Muscle layer of colon (tissue), 2 donors: ENCODE data around the gene CCDC24.

Experiments
- H3K27ac ChIP-seq: one replicate; pipeline ENCODE4 v1.7.0; 2013; ENCODE audit warnings: low read depth, mild to moderate bottlenecking, low read length, moderate library complexity
- H3K27me3 ChIP-seq, 2 donors: one replicate each; pipeline ENCODE4 v1.7.0; 2013; ENCODE audit warnings: low read length in 2 of 2, mild to moderate bottlenecking in 2 of 2; ENCODE audit not compliant: insufficient read depth in 2 of 2, control insufficient read depth in 1 of 2
- H3K36me3 ChIP-seq: one replicate; pipeline ENCODE4 v1.7.0; 2013; ENCODE audit warnings: mild to moderate bottlenecking, low read length; ENCODE audit not compliant: insufficient read depth
- H3K4me1 ChIP-seq: one replicate; pipeline ENCODE4 v1.7.0; 2013; ENCODE audit warnings: mild to moderate bottlenecking, low read length; ENCODE audit not compliant: insufficient read depth
- H3K4me3 ChIP-seq, 2 donors: one replicate each; pipeline ENCODE4 v1.7.0; 2013; ENCODE audit warnings: low read length in 2 of 2, low read depth in 1 of 2, mild to moderate bottlenecking in 1 of 2, moderate library complexity in 1 of 2
- H3K9ac ChIP-seq: one replicate; pipeline ENCODE4 v1.7.0; 2013; ENCODE audit warnings: low read length
- H3K9me3 ChIP-seq: one replicate; pipeline ENCODE4 v1.7.0; 2013; ENCODE audit warnings: mild to moderate bottlenecking, low read length
- donor health status: abdominal sarcoma.
- donor health status: Adenocarcinoma of cecum.

The CCDC24 gene

DNA sequence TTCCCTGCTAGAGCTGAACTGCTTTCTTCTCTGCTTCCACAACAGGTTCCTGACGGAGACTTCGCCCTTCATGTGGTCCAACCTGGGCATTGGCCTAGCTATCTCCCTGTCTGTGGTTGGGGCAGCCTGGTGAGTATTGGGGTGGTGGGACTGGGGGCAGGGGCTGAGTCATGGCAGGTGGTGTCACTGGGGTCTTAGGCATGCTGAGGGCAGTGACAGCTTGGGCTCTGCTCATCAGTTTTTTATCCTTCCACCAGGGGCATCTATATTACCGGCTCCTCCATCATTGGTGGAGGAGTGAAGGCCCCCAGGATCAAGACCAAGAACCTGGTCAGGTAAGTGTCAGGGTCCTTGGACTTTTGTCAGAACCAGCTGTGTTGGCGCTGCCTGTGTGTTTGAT, 15.4 kb upstream of the CCDC24 start:
- peaks cover 35% of the 10 kb centered on the region for H3K36me3 ChIP-seq
- H3K27ac ChIP-seq, result peak overlapping the region; percentile 36
- H3K4me1 ChIP-seq, result peaks cover 53% of the 10 kb centered on the region
- H3K9ac ChIP-seq, result peak overlapping the region; percentile 65
- no peaks in the 10 kb centered on the region for H3K27me3 ChIP-seq
- H3K9me3 ChIP-seq, result no peaks in the 10 kb centered on the region
- H3K4me3 ChIP-seq, result peak overlapping the region; percentile 84 to 96

DNA sequence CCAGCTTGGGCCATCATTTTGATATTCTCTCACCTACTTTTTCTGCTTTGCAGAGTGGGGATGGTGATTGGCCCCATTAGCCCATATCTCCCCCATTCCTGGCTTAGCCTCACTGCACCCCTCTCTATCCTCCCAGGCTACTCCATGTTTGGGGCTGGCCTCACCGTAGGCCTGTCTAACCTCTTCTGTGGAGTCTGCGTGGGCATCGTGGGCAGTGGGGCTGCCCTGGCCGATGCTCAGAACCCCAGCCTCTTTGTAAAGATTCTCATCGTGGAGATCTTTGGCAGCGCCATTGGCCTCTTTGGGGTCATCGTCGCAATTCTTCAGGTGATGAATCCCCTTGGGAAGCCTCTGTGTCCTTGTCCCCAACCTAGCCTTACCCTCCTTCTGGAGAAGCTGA, 14.5 kb upstream of the CCDC24 start:
- peaks cover 35% of the 10 kb centered on the region for H3K36me3 ChIP-seq
- H3K9ac ChIP-seq, result no peak overlapping the region
- H3K4me1 ChIP-seq, result peaks cover 52% of the 10 kb centered on the region
- no peaks in the 10 kb centered on the region for H3K27me3 ChIP-seq
- H3K4me3 ChIP-seq, result no peak overlapping the region
- no peaks in the 10 kb centered on the region for H3K9me3 ChIP-seq
- H3K27ac ChIP-seq, result no peak overlapping the region

DNA sequence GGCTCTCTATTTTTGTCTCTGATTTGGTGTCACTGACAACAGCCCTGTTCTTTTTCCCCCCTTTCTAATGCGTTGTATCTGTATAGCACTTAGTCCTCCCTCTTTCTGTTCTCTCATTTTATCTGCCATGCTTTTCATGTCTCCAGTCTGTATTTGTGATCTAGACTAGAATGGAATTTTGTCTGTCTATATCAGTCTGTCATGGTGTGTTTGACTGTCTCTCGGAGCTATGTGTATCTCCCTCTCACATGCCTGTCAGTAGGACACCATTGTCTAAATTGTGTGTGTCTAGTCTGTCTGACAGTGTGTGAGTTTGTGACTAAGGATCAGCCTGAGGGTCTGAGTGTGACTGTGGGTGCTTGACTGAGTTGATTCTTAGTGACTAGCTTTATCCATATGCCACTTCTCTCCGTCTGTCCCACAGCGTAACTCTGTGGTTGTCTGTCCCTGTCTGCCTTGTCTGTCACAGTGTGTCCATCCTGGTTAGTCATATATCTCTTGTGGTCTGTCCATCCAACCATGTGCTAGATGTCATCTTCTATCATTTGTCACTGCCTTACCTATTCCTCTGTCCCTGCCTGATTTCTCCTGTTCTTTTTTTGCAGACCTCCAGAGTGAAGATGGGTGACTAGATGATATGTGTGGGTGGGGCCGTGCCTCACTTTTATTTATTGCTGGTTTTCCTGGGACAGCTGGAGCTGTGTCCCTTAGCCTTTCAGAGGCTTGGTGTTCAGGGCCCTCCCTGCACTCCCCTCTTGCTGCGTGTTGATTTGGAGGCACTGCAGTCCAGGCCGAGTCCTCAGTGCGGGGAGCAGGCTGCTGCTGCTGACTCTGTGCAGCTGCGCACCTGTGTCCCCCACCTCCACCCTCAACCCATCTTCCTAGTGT, 13.8 kb upstream of the CCDC24 start:
- Histone ChIP-seq H3K4me3 (peak overlapping the region in 1 of 2 donors; percentile 55), H3K4me1 (peaks cover 52% of the 10 kb centered on the region), H3K27me3 (no peaks in the 10 kb centered on the region), H3K27ac (no peak overlapping the region), H3K36me3 (peaks cover 28% of the 10 kb centered on the region), H3K9me3 (no peaks in the 10 kb centered on the region), H3K9ac (no peak overlapping the region)

DNA sequence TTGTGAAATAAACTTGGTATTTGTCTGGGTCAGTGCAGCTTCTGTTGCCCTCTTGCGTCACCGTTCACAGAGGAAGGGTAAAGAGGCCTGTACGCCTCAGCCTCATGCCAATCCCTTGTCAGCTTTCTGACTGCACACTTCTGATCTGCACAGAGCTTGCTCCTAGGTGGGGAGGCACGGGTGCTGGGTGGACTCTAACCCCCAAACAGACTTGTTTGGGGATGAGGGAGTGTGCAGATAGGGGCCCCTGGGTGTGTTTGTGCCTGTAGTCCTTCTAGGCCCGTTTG, 13.2 kb upstream of the CCDC24 start:
- Histone ChIP-seq H3K4me3 (peak overlapping the region in 1 of 2 donors; percentile 55), H3K27ac (no peak overlapping the region), H3K27me3 (no peaks in the 10 kb centered on the region), H3K36me3 (peaks cover 24% of the 10 kb centered on the region), H3K9ac (no peak overlapping the region), H3K4me1 (peaks cover 52% of the 10 kb centered on the region), H3K9me3 (no peaks in the 10 kb centered on the region)

DNA sequence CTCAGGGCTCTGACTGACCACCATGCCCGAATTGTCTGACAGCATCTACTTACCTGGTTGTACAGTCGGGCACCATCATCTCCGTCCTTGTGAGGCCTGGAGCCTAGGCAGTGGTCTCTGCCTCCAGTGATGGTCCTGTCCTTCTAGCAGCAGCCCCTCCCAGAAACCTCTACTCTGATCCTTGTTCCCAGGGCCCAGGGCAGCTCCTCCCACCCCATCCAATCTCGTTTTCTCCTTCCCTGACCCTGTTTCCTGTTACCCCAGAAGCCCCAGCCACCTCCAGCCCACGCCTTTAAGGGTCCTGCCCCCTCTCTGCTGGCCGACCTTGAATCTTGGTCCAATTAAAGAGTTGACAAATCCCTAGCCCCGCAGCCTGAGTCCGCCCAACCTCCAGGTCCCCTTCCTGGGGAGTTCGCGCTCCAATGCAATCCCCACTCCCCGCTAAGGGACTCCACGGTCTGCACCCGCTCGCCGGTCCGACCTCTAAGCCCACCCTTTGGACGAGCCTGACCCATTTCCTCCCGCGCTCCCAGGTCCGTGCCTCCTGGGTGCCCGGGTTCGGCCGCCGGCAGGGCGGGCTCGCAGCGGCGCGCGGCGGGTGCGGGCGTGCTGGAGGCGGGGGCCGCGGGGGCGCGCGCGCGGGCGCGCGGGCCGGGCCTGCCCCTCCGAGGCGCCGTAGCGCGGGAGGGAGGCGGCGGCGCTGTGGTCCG, 12.7 kb upstream of the CCDC24 start, which contains the start of gene B4GALT2:
B4GALT2 (plus strand) TSS at position 660 of the 710 bp plus-strand sequence. CDS start 1,951 bp downstream, outside the sequence.
- Histone ChIP-seq H3K27me3 (no peaks in the 10 kb centered on the region), H3K9ac (no peak within 1 kb of the TSS), H3K4me1 (peaks cover 52% of the 10 kb centered on the region), H3K27ac (peak within 1 kb of the TSS; percentile 38), H3K4me3 (peak within 1 kb of the TSS; percentile 55 to 56), H3K9me3 (no peaks in the 10 kb centered on the region), H3K36me3 (peaks cover 24% of the 10 kb centered on the region)

DNA sequence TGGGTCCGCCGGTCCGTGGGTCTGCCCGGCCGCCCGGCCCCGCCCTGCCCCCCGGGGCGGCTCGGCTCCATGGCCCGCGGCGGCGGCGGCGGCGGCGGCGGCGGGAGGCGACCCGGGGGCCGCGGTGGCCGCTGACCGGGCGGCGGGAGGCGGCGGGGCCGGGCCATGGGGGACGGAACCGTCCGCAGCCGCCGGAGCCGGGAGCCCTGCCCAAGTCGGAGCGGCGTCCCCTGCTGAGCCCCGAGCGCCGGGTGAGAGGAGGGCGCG, 12.2 kb upstream of the CCDC24 start:
- Histone ChIP-seq H3K9me3 (no peaks in the 10 kb centered on the region), H3K27ac (no peak overlapping the region), H3K27me3 (no peaks in the 10 kb centered on the region), H3K4me3 (peak overlapping the region in 1 of 2 donors; percentile 55), H3K36me3 (peaks cover 24% of the 10 kb centered on the region), H3K4me1 (peaks cover 47% of the 10 kb centered on the region), H3K9ac (no peak overlapping the region)

DNA sequence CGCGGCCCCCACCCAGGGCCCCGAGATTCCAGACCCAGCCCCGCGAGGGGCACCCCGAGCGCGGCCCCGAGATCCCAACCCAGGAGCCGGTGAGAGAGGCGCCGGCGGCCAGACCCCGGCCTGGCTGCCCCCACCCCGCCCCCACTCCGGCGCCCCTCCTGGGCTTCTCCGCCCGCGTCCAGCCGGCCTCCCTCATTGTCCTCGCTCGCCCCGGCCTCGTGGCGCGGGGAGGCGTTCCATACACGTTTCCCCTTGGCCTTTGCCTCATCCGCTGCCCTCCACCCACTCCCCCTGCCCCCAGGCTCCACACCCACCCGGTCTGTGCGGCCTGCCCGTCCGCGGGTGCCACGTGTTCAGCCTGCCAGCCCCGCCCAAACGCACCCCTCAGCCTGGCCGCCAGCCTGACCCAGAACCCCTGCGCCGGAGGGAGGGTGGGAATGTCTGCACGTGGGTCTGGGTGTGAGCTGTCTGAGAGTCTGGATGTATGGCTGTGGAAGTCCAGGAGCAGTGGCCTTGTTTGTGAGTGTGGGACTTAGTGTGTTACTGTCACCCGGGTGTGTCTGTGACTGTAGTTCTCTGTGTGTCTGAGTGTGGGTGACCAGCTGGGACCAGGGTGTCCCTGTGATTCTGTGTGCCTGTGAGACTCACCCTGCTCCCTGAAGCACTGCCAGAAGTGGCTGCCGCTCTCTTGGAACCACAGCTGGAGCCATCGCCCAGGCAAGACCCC, 11.7 kb upstream of the CCDC24 start:
- Histone ChIP-seq H3K9ac (no peak overlapping the region), H3K4me3 (peak overlapping the region; percentile 51 to 55), H3K9me3 (no peaks in the 10 kb centered on the region), H3K27me3 (no peaks in the 10 kb centered on the region), H3K36me3 (peaks cover 24% of the 10 kb centered on the region), H3K4me1 (peaks cover 45% of the 10 kb centered on the region), H3K27ac (peak overlapping the region; percentile 38)

DNA sequence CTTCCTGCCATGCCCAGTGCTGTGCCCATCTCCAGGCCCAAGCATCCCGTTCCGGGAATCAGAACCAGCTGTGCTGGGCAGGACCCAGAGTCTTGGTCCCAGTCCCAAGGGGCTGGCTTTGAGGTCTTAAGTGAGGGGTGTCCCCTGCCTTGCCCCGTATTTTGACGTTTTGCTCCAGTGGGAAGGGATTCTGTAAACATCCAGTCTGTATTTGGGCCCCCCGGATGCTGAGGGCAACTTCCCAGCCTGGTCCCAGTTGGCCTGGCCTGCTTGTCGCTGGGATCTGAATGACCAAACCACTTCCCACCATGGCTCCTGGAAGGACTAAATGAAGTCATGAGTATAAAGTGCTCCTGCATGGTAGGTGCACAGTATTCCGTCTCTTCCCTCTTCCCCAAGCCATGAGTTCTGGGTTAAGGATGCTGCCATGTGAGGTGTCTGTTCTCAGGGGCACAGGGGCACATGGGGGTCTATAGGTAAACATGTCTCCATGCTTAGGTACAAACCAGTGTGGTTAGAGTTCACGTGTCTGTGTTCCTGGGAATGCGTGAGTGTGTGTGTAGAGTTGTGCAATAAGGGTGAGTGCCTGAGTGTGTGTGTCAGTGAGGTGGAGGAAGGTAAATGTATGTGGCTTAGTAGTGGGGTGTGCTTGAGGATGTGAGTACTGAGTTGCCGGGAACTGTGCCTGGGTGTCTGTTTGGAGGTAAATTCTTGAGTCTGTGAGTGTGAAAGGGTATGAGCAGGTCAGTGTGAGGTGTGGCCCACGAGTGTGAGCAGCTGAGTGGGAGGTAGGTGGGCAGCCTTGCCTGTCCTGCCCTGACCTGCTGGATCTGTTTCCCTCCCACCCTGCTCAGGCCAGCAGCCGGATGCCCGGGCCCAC, 10.9 kb upstream of the CCDC24 start:
- H3K9ac ChIP-seq, result no peak overlapping the region
- peak overlapping the region; percentile 51 to 55 for H3K4me3 ChIP-seq
- peaks cover 44% of the 10 kb centered on the region for H3K4me1 ChIP-seq
- peak overlapping the region; percentile 38 for H3K27ac ChIP-seq
- H3K36me3 ChIP-seq, result peaks cover 24% of the 10 kb centered on the region
- no peaks in the 10 kb centered on the region for H3K27me3 ChIP-seq
- H3K9me3 ChIP-seq, result no peaks in the 10 kb centered on the region

DNA sequence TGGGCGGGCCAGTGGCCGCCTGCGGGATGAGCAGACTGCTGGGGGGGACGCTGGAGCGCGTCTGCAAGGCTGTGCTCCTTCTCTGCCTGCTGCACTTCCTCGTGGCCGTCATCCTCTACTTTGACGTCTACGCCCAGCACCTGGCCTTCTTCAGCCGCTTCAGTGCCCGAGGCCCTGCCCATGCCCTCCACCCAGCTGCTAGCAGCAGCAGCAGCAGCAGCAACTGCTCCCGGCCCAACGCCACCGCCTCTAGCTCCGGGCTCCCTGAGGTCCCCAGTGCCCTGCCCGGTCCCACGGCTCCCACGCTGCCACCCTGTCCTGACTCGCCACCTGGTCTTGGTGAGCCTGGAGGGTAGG, 10.3 kb upstream of the CCDC24 start:
- Histone ChIP-seq H3K9me3 (no peaks in the 10 kb centered on the region), H3K36me3 (peaks cover 30% of the 10 kb centered on the region), H3K4me3 (no peak overlapping the region), H3K27me3 (no peaks in the 10 kb centered on the region), H3K27ac (no peak overlapping the region), H3K4me1 (peaks cover 38% of the 10 kb centered on the region), H3K9ac (no peak overlapping the region)

DNA sequence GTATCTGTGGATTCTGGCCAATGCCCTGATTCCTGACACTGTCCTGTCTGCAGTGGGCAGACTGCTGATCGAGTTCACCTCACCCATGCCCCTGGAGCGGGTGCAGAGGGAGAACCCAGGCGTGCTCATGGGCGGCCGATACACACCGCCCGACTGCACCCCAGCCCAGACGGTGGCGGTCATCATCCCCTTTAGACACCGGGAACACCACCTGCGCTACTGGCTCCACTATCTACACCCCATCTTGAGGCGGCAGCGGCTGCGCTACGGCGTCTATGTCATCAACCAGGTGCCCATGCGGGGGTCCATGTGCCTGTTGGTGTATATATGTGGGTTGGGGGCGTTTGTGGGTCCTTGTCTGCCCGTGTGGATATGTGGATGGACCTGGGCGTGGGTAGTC, 9.8 kb upstream of the CCDC24 start:
- H3K4me1 ChIP-seq, result peaks cover 33% of the 10 kb centered on the region
- peaks cover 25% of the 10 kb centered on the region for H3K36me3 ChIP-seq
- no peak overlapping the region for H3K27ac ChIP-seq
- H3K27me3 ChIP-seq, result no peaks in the 10 kb centered on the region
- no peak overlapping the region for H3K4me3 ChIP-seq
- H3K9ac ChIP-seq, result no peak overlapping the region
- H3K9me3 ChIP-seq, result no peaks in the 10 kb centered on the region

DNA sequence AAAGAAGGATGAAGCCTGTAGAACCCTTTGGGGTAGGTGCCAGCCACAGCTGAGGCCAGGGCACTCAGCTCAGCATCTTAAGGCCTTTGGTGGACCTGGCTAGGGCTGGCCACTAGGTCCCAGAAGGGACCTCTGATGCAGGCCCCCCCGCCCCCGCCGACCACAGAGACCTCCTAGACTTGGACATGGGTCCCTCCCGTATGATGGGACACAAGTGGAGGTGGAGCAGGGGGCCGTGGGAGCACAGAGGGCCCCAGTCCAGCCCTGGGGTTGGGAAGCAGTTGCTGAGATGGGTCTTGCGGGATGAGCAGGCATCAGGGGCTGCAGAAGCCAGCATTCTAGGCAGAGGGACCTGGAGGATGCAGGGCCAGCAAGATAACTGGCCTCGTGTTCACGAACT, 9.2 kb upstream of the CCDC24 start:
- H3K36me3 ChIP-seq, result peaks cover 19% of the 10 kb centered on the region
- no peak overlapping the region for H3K9ac ChIP-seq
- H3K27me3 ChIP-seq, result no peaks in the 10 kb centered on the region
- peaks cover 27% of the 10 kb centered on the region for H3K4me1 ChIP-seq
- H3K9me3 ChIP-seq, result no peaks in the 10 kb centered on the region
- no peak overlapping the region for H3K4me3 ChIP-seq
- no peak overlapping the region for H3K27ac ChIP-seq
